Liver (tissue), 9 donors: ENCODE measurements around the gene TMEM63A. TPM values are rescaled to one million over a fixed set of nuclear protein-coding genes. Genes with fewer than 3 reads are reported as not detected.

Source experiments
- DNase-seq: peaks from one replicate; pipeline ENCODE4 v3.0.0-alpha.2; 2017; ENCODE audit warnings: low spot score
- H3K27ac ChIP-seq, 2 donors: one replicate each; pipeline ENCODE4 v1.7.0; 2013; ENCODE audit warnings: inconsistent platforms in 2 of 2, low read length in 2 of 2, control low read depth in 1 of 2, low read depth in 1 of 2, mild to moderate bottlenecking in 1 of 2
- H3K27me3 ChIP-seq, 4 donors: one replicate each; pipeline versions ENCODE4 v1.6.1 to v1.7.0; 2013; ENCODE audit warnings: low read length in 3 of 4, inconsistent platforms in 1 of 4, mild to moderate bottlenecking in 1 of 4, moderate library complexity in 1 of 4; ENCODE audit not compliant: control insufficient read depth in 4 of 4, insufficient read depth in 4 of 4
- H3K36me3 ChIP-seq, 4 donors: one replicate each; pipeline versions ENCODE4 v1.6.1 to v1.7.0; 2013; ENCODE audit warnings: low read length in 3 of 4, mild to moderate bottlenecking in 3 of 4, low read depth in 1 of 4, moderate library complexity in 1 of 4; ENCODE audit not compliant: control insufficient read depth in 4 of 4, insufficient read depth in 3 of 4
- H3K4me1 ChIP-seq, 4 donors: one replicate each; pipeline versions ENCODE4 v1.6.1 to v1.7.0; 2013; ENCODE audit warnings: low read length in 3 of 4, mild to moderate bottlenecking in 3 of 4, moderate library complexity in 1 of 4; ENCODE audit not compliant: control insufficient read depth in 4 of 4, insufficient read depth in 4 of 4
- H3K4me3 ChIP-seq, 3 donors: one replicate each; pipeline versions ENCODE4 v1.6.1 to v1.7.0; 2013; ENCODE audit warnings: low read length in 3 of 3, control low read depth in 1 of 3, low read depth in 1 of 3, mild to moderate bottlenecking in 1 of 3
- H3K9ac ChIP-seq, 2 donors: one replicate each; pipeline ENCODE4 v1.7.0; 2013; ENCODE audit warnings: low read length in 2 of 2, mild to moderate bottlenecking in 2 of 2, moderate library complexity in 2 of 2, control low read depth in 1 of 2, low read depth in 1 of 2
- H3K9me3 ChIP-seq, 4 donors: one replicate each; pipeline versions ENCODE4 v1.6.1 to v1.7.0; 2013; ENCODE audit warnings: low read length in 3 of 4; ENCODE audit not compliant: control insufficient read depth in 4 of 4
- ATF3 ChIP-seq: IDR thresholded peaks from 2 replicates; pipeline ENCODE4 v1.6.1; 2016; ENCODE audit warnings: antibody characterized with exemption
- CTCF ChIP-seq: fragments of 150-350 bp; IDR thresholded peaks from 2 replicates; pipeline ENCODE4 v1.5.1; 2017; ENCODE audit warnings: improper control_type of control experiment, low read depth, low read length; ENCODE audit not compliant: missing input control
- EGR1 ChIP-seq, 2 donors: IDR thresholded peaks; 2 replicates each; pipeline ENCODE4 v1.6.1; 2016 to 2018; ENCODE audit warnings: antibody characterized with exemption in 2 of 2, low read depth in 2 of 2
- FOXA1 ChIP-seq: IDR thresholded peaks from 2 replicates; pipeline ENCODE4 v1.6.1; 2016; ENCODE audit warnings: antibody characterized with exemption
- FOXA2 ChIP-seq: IDR thresholded peaks from 2 replicates; pipeline ENCODE4 v1.6.1; 2016; ENCODE audit warnings: antibody characterized with exemption
- GABPA ChIP-seq, 2 donors: IDR thresholded peaks in 1 of 2; conservative IDR thresholded peaks in 1 of 2; 2 replicates each; pipeline ENCODE4 v1.6.1; 2016; ENCODE audit warnings: antibody characterized with exemption in 2 of 2, mild to moderate bottlenecking in 1 of 2, moderate library complexity in 1 of 2
- HNF4A ChIP-seq, 2 donors: conservative IDR thresholded peaks; 2 replicates each; pipeline ENCODE4 v1.6.1; 2016; ENCODE audit warnings: antibody characterized with exemption in 2 of 2, mild to moderate bottlenecking in 2 of 2
- HNF4G ChIP-seq: IDR thresholded peaks from 2 replicates; pipeline ENCODE4 v1.6.1; 2016; ENCODE audit warnings: antibody characterized with exemption
- JUND ChIP-seq, 2 donors: IDR thresholded peaks; 2 replicates each; pipeline ENCODE4 v1.6.1; 2016; ENCODE audit warnings: antibody characterized with exemption in 2 of 2
- MAX ChIP-seq: IDR thresholded peaks from 2 replicates; pipeline ENCODE4 v1.6.1; 2016; ENCODE audit warnings: antibody characterized with exemption
- NR2F2 ChIP-seq: IDR thresholded peaks from 2 replicates; pipeline ENCODE4 v1.6.1; 2016; ENCODE audit warnings: antibody characterized with exemption
- RAD21 ChIP-seq, 2 donors: IDR thresholded peaks; 2 replicates each; pipeline ENCODE4 v1.6.1; 2016; ENCODE audit warnings: antibody characterized with exemption in 2 of 2, mild to moderate bottlenecking in 2 of 2
- REST ChIP-seq: IDR thresholded peaks from 2 replicates; pipeline ENCODE4 v1.6.1; 2016; ENCODE audit warnings: antibody characterized with exemption, mild to moderate bottlenecking
- RXRA ChIP-seq, 2 donors: IDR thresholded peaks; 2 replicates each; pipeline ENCODE4 v1.6.1; 2017 to 2018; ENCODE audit warnings: antibody characterized with exemption in 2 of 2, mild to moderate bottlenecking in 1 of 2
- SP1 ChIP-seq: IDR thresholded peaks from 2 replicates; pipeline ENCODE4 v1.6.1; 2018; ENCODE audit warnings: antibody characterized with exemption, mild to moderate bottlenecking
- TAF1 ChIP-seq: conservative IDR thresholded peaks from 2 replicates; pipeline ENCODE4 v1.6.1; 2016; ENCODE audit warnings: antibody characterized with exemption, mild to moderate bottlenecking
- YY1 ChIP-seq: IDR thresholded peaks from 2 replicates; pipeline ENCODE4 v1.6.1; 2016; ENCODE audit warnings: antibody characterized with exemption, mild to moderate bottlenecking
- ZBTB33 ChIP-seq: IDR thresholded peaks from 2 replicates; pipeline ENCODE4 v1.6.1; 2016; ENCODE audit warnings: antibody characterized with exemption
- WGBS: extraction: QIAGEN DNeasy Blood & Tissue Kit; methylation state at CpG from one replicate; pipeline ENCODE4 v1.1.7; 2013; 5-methylcytosine and 5-hydroxymethylcytosine counted together
- polyA plus RNA-seq, 2 donors: library from polyadenylated mRNA; stranded (reverse) in 1 of 2; unstranded in 1 of 2; fragments of 200-250 nt in 1 of 2; fragments of >200 nt in 1 of 2; fragmentation: Nextera tagmentation in 1 of 2; extraction: Ambion mirVana in 1 of 2; gene quantifications; one replicate each; pipeline versions ENCODE4 v1.2.1 to v1.2.3, GENCODE V29; 2013 to 2015
- total RNA-seq, 2 donors: library from RNA; depleted of rRNA; stranded (reverse); fragments of >200 nt; gene quantifications; one replicate each; pipeline ENCODE4 v1.2.3, GENCODE V29; 2014
- donor health status: healthy.
- donor health status: healthy.
- donor health status: healthy.
- donor health status: healthy.
- donor health status: healthy.

Gene TMEM63A
- total and polyA plus RNA-seq, 4 donors: 9.6 to 54.0 (median 11.6) TPM

DNA sequence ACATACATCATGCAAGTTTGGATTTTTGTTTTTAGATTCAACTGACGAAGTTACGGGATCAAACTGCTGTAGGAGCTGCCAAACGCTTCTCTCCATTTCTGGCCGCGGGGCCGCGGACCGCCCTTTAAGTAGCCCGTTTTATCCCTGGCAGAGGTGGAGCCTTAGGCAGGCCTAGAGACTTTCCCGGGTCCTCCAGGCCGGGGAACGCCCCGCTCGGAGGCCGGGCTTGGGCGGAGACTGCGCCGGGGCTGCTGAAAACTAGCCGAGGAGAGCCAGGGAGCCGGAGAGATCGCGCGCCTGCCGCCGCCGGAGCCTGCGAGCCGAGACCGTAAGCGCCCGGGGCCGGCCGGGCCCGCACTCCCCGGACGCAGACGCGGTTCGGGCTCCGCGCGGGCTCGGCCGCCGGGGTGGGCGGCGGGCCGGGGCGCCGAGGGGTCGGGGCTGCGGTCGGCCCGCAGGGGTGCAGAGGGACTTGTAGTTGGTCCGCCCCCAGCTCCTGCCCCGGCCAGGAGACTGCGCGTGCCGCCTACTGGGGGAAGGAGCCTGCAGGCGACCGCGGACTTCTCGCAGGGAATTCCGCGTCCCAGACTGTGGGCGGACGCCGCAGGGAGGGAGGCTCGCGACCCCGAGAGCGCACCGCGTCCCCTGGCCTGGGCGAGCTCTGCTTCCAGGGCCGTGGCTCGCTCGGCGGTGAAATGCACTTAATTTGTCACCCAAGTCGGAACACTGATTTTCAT, 72.2 kb downstream of the TMEM63A start, which contains the start of gene EPHX1:
EPHX1 (plus strand) TSS at position 283 of the 737 bp plus-strand sequence. CDS start 18,606 bp downstream, outside the sequence.
- H3K4me1 ChIP-seq: peaks cover 19 to 40% (median 34%) of the 10 kb centered on the region in 4 donors
- peak within 1 kb of the TSS; percentile 63 to 95 (median 75) for H3K4me3 ChIP-seq
- no peaks in the 10 kb centered on the region for H3K9me3 ChIP-seq
- H3K9ac ChIP-seq: peak within 1 kb of the TSS; percentile 45 to 72
- no peaks in the 10 kb centered on the region for H3K27me3 ChIP-seq
- H3K27ac ChIP-seq: peak within 1 kb of the TSS; percentile 75 to 93
- TF ChIP-seq RXRA (IDR thresholded peaks at IDR 0.05) (peak; percentile 11 to 39), JUND (IDR thresholded peaks at IDR 0.05) (no peak), FOXA2 (no peak), GABPA (IDR thresholded peaks at IDR 0.05 in 1 of 2, conservative IDR thresholded peaks at IDR 0.05 in 1 of 2) (no peak), HNF4G (no peak), MAX (peak; percentile 36), NR2F2 (no peak), SP1 (peak; percentile 43), CTCF (peak; percentile 21), REST (peak; percentile 77), YY1 (peak; percentile 92), RAD21 (IDR thresholded peaks at IDR 0.05) (peak; percentile 53 to 57), ZBTB33 (no peak), HNF4A (conservative IDR thresholded peaks at IDR 0.05) (peak in 1 of 2 donors; percentile 30), EGR1 (IDR thresholded peaks at IDR 0.05; ENCODE audit: low read depth in 2 of 2) (no peak), ATF3 (no peak), FOXA1 (peak; percentile 10), TAF1 (peak; percentile 28)
- H3K36me3 ChIP-seq: no peaks in the 10 kb centered on the region
- 1% methylated on average over 80 of the region's 80 CpGs for WGBS
- peak; percentile 89 for DNase-seq
